ENCODE results near the gene UBXN11.
"Not testable (repeated sequence)": the region's sequence is repeated elsewhere in the genome, so short reads cannot be mapped to it uniquely, and the experiment has no call there.

DNA sequence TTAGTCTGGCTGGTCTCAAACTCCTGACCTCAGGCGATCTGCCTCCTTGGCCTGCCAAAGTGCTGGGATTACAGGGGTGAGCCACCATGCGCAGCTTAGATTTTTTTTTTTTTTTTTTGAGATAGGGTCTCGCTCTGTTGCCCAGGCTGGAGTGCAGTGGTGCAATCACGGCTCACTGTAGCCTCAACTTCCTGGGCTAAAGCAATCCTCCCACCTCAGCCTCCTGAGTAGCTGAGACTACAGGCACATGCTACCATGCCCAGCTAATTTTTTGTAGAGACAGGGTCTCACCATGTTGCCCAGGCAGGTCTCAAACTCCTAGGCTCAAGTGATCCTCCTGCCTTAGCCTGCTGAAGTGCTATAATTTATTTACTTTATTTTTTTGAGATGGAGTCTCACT lies 22.9 kb upstream of the UBXN11 start:
- TF ChIP-seq, protein P1, sequence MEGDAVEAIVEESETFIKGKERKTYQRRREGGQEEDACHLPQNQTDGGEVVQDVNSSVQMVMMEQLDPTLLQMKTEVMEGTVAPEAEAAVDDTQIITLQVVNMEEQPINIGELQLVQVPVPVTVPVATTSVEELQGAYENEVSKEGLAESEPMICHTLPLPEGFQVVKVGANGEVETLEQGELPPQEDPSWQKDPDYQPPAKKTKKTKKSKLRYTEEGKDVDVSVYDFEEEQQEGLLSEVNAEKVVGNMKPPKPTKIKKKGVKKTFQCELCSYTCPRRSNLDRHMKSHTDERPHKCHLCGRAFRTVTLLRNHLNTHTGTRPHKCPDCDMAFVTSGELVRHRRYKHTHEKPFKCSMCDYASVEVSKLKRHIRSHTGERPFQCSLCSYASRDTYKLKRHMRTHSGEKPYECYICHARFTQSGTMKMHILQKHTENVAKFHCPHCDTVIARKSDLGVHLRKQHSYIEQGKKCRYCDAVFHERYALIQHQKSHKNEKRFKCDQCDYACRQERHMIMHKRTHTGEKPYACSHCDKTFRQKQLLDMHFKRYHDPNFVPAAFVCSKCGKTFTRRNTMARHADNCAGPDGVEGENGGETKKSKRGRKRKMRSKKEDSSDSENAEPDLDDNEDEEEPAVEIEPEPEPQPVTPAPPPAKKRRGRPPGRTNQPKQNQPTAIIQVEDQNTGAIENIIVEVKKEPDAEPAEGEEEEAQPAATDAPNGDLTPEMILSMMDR (IDR thresholded peaks at IDR 0.05; ENCODE audit: borderline replicate concordance, extremely low read depth, low read length, poor library complexity, severe bottlenecking), result not testable (repeated sequence)
- TF ChIP-seq EZH2 (IDR thresholded peaks at IDR 0.05; ENCODE audit: borderline replicate concordance, low read depth, low read length, severe bottlenecking), result not testable (repeated sequence)

Data from DND-41 (cell line).